HEK293T (cell line): ENCODE results near the gene NAP1L4.

ENCODE experiments used
- BHLHE40 ChIP-seq: fragments of 450-650 bp; IDR thresholded peaks from 2 replicates; pipeline ENCODE4 v1.6.1; 2016; ENCODE audit warnings: mild to moderate bottlenecking, moderate library complexity, borderline replicate concordance
- CTBP1 ChIP-seq: fragments of 450-650 bp; IDR thresholded peaks from 2 replicates; pipeline ENCODE4 v1.6.1; 2016; ENCODE audit warnings: borderline replicate concordance
- FOXA1 ChIP-seq: fragments of 450-650 bp; IDR thresholded peaks from 2 replicates; pipeline ENCODE4 v1.6.1; 2016; ENCODE audit warnings: mild to moderate bottlenecking
- FOXM1 ChIP-seq: fragments of 450-650 bp; IDR thresholded peaks from 2 replicates; pipeline ENCODE4 v1.6.1; 2017; ENCODE audit warnings: mild to moderate bottlenecking, borderline replicate concordance
- L3MBTL2 ChIP-seq: fragments of 450-650 bp; conservative IDR thresholded peaks from 2 replicates; pipeline ENCODE4 v1.6.1; 2016; ENCODE audit warnings: mild to moderate bottlenecking
- LEF1 ChIP-seq: fragments of 450-650 bp; IDR thresholded peaks from 2 replicates; pipeline ENCODE4 v1.6.1; 2017; ENCODE audit warnings: mild to moderate bottlenecking, borderline replicate concordance
- NFRKB ChIP-seq: fragments of 450-650 bp; IDR thresholded peaks from 2 replicates; pipeline ENCODE4 v1.6.1; 2016; ENCODE audit warnings: mild to moderate bottlenecking, moderate library complexity
- PKNOX1 ChIP-seq: fragments of 450-650 bp; IDR thresholded peaks from 2 replicates; pipeline ENCODE4 v1.6.1; 2016
- SP1 ChIP-seq: fragments of 450-650 bp; IDR thresholded peaks from 2 replicates; pipeline ENCODE4 v1.6.1; 2017
- SUZ12 ChIP-seq: fragments of 450-650 bp; IDR thresholded peaks from 2 replicates; pipeline ENCODE4 v1.6.1; 2016; ENCODE audit warnings: mild to moderate bottlenecking
- TARDBP ChIP-seq: fragments of 450-650 bp; IDR thresholded peaks from 2 replicates; pipeline ENCODE4 v1.6.1; 2016
- ZNF384 ChIP-seq: fragments of 450-650 bp; IDR thresholded peaks from 2 replicates; pipeline ENCODE4 v1.6.1; 2016

- TF ChIP-seq CTBP1 = no peak
- no peak for TF ChIP-seq FOXM1
- TF ChIP-seq SP1 = no peak
- TF ChIP-seq BHLHE40 = no peak
- no peak for TF ChIP-seq SUZ12
- TF ChIP-seq TARDBP = no peak
- no peak for TF ChIP-seq ZNF384
- no peak for TF ChIP-seq L3MBTL2
- TF ChIP-seq NFRKB = no peak
- TF ChIP-seq PKNOX1 = no peak
- no peak for TF ChIP-seq LEF1
- no peak for TF ChIP-seq FOXA1
These were observed 72.9 kb downstream of the NAP1L4 start for GRCh38 chr11:2919188-2919587.
